Ovary (tissue), 3 donors: ENCODE results near the gene SPEN.

Experiments used
- EP300 ChIP-seq: sonication (generic); formaldehyde crosslinking; IDR thresholded peaks from one replicate; pipeline ENCODE4 v1.6.1; 2017; ENCODE audit warnings: antibody characterized with exemption
- TF ChIP-seq, protein P1 (sequence below), 3 donors: fragments of 450-650 bp in 2 of 3; fragments of 200-600 bp in 1 of 3; IDR thresholded peaks; one replicate each; pipeline versions ENCODE4 v1.5.1 to v1.8.0; 2016 to 2022; ENCODE audit warnings: antibody characterized with exemption in 3 of 3, mild to moderate bottlenecking in 1 of 3
- donor health status: DM: no; HTN: no; CAD: no.

DNA sequence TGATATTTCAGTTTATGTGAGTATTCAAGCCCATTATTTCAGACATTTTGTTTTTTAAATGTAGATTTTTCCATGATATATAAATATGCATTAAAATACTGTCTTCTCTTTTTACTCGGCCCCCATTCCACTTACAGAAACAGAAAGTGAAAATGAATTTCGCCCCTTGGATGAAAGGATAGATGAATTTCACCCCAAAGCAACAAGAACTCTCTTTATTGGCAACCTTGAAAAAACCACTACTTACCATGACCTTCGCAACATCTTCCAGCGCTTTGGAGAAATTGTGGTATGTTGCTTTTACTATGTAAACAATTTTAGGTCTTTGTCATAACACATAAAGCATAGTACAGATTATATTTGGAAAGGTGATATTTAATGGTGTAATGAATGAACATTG, 68.5 kb downstream of the SPEN start:
- TF ChIP-seq, protein P1, sequence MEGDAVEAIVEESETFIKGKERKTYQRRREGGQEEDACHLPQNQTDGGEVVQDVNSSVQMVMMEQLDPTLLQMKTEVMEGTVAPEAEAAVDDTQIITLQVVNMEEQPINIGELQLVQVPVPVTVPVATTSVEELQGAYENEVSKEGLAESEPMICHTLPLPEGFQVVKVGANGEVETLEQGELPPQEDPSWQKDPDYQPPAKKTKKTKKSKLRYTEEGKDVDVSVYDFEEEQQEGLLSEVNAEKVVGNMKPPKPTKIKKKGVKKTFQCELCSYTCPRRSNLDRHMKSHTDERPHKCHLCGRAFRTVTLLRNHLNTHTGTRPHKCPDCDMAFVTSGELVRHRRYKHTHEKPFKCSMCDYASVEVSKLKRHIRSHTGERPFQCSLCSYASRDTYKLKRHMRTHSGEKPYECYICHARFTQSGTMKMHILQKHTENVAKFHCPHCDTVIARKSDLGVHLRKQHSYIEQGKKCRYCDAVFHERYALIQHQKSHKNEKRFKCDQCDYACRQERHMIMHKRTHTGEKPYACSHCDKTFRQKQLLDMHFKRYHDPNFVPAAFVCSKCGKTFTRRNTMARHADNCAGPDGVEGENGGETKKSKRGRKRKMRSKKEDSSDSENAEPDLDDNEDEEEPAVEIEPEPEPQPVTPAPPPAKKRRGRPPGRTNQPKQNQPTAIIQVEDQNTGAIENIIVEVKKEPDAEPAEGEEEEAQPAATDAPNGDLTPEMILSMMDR (IDR thresholded peaks at IDR 0.05) = no peak
- no peak for TF ChIP-seq EP300
